Osteocyte (in vitro differentiated cells): ENCODE data around the gene ABCA3. TPM values are rescaled to one million over a fixed set of nuclear protein-coding genes. Genes with fewer than 3 reads are reported as not detected.

Source experiments
- DNase-seq: peaks from one replicate; pipeline ENCODE4 v3.0.0; 2021; ENCODE audit warnings: mixed read lengths; ENCODE audit not compliant: unreplicated experiment; ENCODE audit errors: extremely low spot score
- H3K27ac Mint-ChIP-seq: one replicate; pipeline ENCODE4 v1.8.0; 2021; ENCODE audit warnings: mild to moderate bottlenecking, mixed read lengths; ENCODE audit not compliant: unreplicated experiment
- H3K27me3 Mint-ChIP-seq: one replicate; pipeline ENCODE4 v1.8.0; 2021; ENCODE audit warnings: mixed read lengths; ENCODE audit not compliant: unreplicated experiment
- H3K36me3 Mint-ChIP-seq: one replicate; pipeline ENCODE4 v1.8.0; 2021; ENCODE audit warnings: mixed read lengths; ENCODE audit not compliant: unreplicated experiment
- H3K4me1 Mint-ChIP-seq: one replicate; pipeline ENCODE4 v1.8.0; 2021; ENCODE audit warnings: mixed read lengths; ENCODE audit not compliant: unreplicated experiment
- H3K4me3 Mint-ChIP-seq: one replicate; pipeline ENCODE4 v1.8.0; 2021; ENCODE audit warnings: mild to moderate bottlenecking, moderate library complexity, mixed read lengths; ENCODE audit not compliant: unreplicated experiment
- H3K9me3 Mint-ChIP-seq: one replicate; pipeline ENCODE4 v1.8.0; 2021; ENCODE audit warnings: mixed read lengths; ENCODE audit not compliant: unreplicated experiment
- CTCF ChIP-seq: fragments of 200-600 bp; sonication (generic); IDR thresholded peaks from 2 replicates; pipeline ENCODE4 v1.5.0; 2021; ENCODE audit warnings: antibody characterized with exemption, mild to moderate bottlenecking, moderate library complexity
- total RNA-seq: library from RNA; stranded (reverse); gene quantifications from 2 replicates; pipeline ENCODE4 v1.2.1, GENCODE V29; 2021

The ABCA3 gene
- total RNA-seq, 1 donor from 2014 or later = 20.4 TPM

- H3K4me3 Mint-ChIP-seq = no peak overlapping the region
- no peak overlapping the region for H3K27ac Mint-ChIP-seq
- H3K4me1 Mint-ChIP-seq = peaks cover 36% of the 10 kb centered on the region
- H3K9me3 Mint-ChIP-seq = no peaks in the 10 kb centered on the region
- DNase-seq = no peak
- peaks cover 24% of the 10 kb centered on the region for H3K27me3 Mint-ChIP-seq
- no peaks in the 10 kb centered on the region for H3K36me3 Mint-ChIP-seq
- TF ChIP-seq CTCF = no peak
These were observed 32.2 kb upstream of the ABCA3 start for GRCh38 chr16:2372684-2373083.

GRCh38 chr16:2371421-2371820, 30.9 kb upstream of the ABCA3 start:
- no peaks in the 10 kb centered on the region for H3K36me3 Mint-ChIP-seq
- no peak for DNase-seq
- H3K4me1 Mint-ChIP-seq = peaks cover 41% of the 10 kb centered on the region
- H3K27ac Mint-ChIP-seq = peak overlapping the region; percentile 37
- peaks cover 24% of the 10 kb centered on the region for H3K27me3 Mint-ChIP-seq
- TF ChIP-seq CTCF = no peak
- no peak overlapping the region for H3K4me3 Mint-ChIP-seq
- no peaks in the 10 kb centered on the region for H3K9me3 Mint-ChIP-seq

GRCh38 chr16:2370721-2371120, 30.2 kb upstream of the ABCA3 start:
- Mint-ChIP-seq H3K4me1 (peaks cover 48% of the 10 kb centered on the region), H3K27ac (no peak overlapping the region), H3K9me3 (no peaks in the 10 kb centered on the region), H3K36me3 (no peaks in the 10 kb centered on the region), H3K4me3 (no peak overlapping the region), H3K27me3 (peaks cover 24% of the 10 kb centered on the region)
- no peak for TF ChIP-seq CTCF
- DNase-seq = no peak

GRCh38 chr16:2366660-2367309, 26.3 kb upstream of the ABCA3 start:
- H3K27ac Mint-ChIP-seq = no peak overlapping the region
- H3K4me1 Mint-ChIP-seq = peaks cover 32% of the 10 kb centered on the region
- DNase-seq = no peak
- peaks cover 31% of the 10 kb centered on the region for H3K27me3 Mint-ChIP-seq
- H3K36me3 Mint-ChIP-seq = no peaks in the 10 kb centered on the region
- H3K4me3 Mint-ChIP-seq = no peak overlapping the region
- TF ChIP-seq CTCF = no peak
- H3K9me3 Mint-ChIP-seq = no peaks in the 10 kb centered on the region

- peaks cover 1% of the 10 kb centered on the region for H3K36me3 Mint-ChIP-seq
- no peaks in the 10 kb centered on the region for H3K9me3 Mint-ChIP-seq
- H3K4me3 Mint-ChIP-seq = no peak overlapping the region
- DNase-seq = no peak
- peaks cover 37% of the 10 kb centered on the region for H3K27me3 Mint-ChIP-seq
- peak overlapping the region; percentile 48 for H3K27ac Mint-ChIP-seq
- H3K4me1 Mint-ChIP-seq = peaks cover 22% of the 10 kb centered on the region
- TF ChIP-seq CTCF = no peak
These were observed 25.1 kb upstream of the ABCA3 start for GRCh38 chr16:2365397-2366294.
